Gastrocnemius medialis (tissue), 4 donors: ENCODE measurements around the gene POM121L2. TPM values are rescaled to one million over a fixed set of nuclear protein-coding genes. Genes with fewer than 3 reads are reported as not detected.

Source experiments
- ATAC-seq, 2 donors: fragments of 150-250 bp; one replicate each; pipeline ENCODE4 v1.9.1; 2016
- DNase-seq, 2 donors: peaks; one replicate each; pipeline ENCODE4 v3.0.0-alpha.2; 2019
- H3K27ac ChIP-seq, 4 donors: fragments of 200-600 bp; sonication (generic); 1 replicate in 1 of 4; 2 replicates in 3 of 4; pipeline ENCODE4 v1.5.1; 2016 to 2018; ENCODE audit warnings: mild to moderate bottlenecking in 2 of 4, moderate library complexity in 1 of 4
- H3K27me3 ChIP-seq, 3 donors: fragments of 200-600 bp; sonication (generic) in 2 of 3; 1 replicate in 1 of 3; 2 replicates in 2 of 3; pipeline versions ENCODE4 v1.5.1 to v1.6.0; 2016 to 2019; ENCODE audit warnings: mild to moderate bottlenecking in 1 of 3, moderate library complexity in 1 of 3
- H3K36me3 ChIP-seq, 2 donors: fragments of 200-600 bp; sonication (generic) in 1 of 2; one replicate each; pipeline ENCODE4 v1.5.1; 2017 to 2018
- H3K4me1 ChIP-seq, 2 donors: fragments of 200-600 bp; sonication (generic) in 1 of 2; one replicate each; pipeline ENCODE4 v1.5.1; 2016 to 2017; ENCODE audit warnings: mild to moderate bottlenecking in 2 of 2
- H3K4me3 ChIP-seq, 4 donors: fragments of 200-600 bp; sonication (generic) in 3 of 4; 1 replicate in 1 of 4; 2 replicates in 3 of 4; pipeline ENCODE4 v1.5.1; 2016 to 2019; ENCODE audit warnings: mild to moderate bottlenecking in 2 of 4
- H3K9me3 ChIP-seq, 3 donors: fragments of 200-600 bp; sonication (generic) in 2 of 3; 1 replicate in 1 of 3; 2 replicates in 2 of 3; pipeline ENCODE4 v1.5.1; 2016 to 2019
- POLR2A ChIP-seq, 2 donors: fragments of 450-650 bp; IDR thresholded peaks; one replicate each; pipeline ENCODE4 v1.6.1; 2017; ENCODE audit warnings: antibody characterized with exemption in 2 of 2, mild to moderate bottlenecking in 2 of 2, moderate library complexity in 2 of 2
- in situ Hi-C, 4 donors: fragments of 200-750 bp; cut with MboI; loops; one replicate each; pipeline versions ENCODE4 v1.15.0 to v1.8.0; 2017; ENCODE audit warnings: low sequenced_read_pairs in 4 of 4
- intact Hi-C: fragments of 100-400 bp; cut with DNase I; formaldehyde crosslinking; loops from one replicate; pipeline ENCODE4 v1.15.1; 2023; ENCODE audit warnings: low total_unique reads
- total RNA-seq, 4 donors: library from RNA; depleted of rRNA; stranded (reverse); fragments of >200 nt; gene quantifications; one replicate each; pipeline versions ENCODE4 v1.1.0 to v1.2.3, GENCODE V29; 2016
- TF ChIP-seq, protein P1 (sequence below), 5 experiments: fragments of 450-650 bp in 3 of 5; fragments of 200-600 bp in 2 of 5; sonication (generic) in 2 of 5; IDR thresholded peaks in 4 of 5; conservative IDR thresholded peaks in 1 of 5; 1 replicate in 4 of 5; 2 replicates in 1 of 5; pipeline ENCODE4 v1.5.1; 2016 to 2019; ENCODE audit warnings: antibody characterized with exemption in 5 of 5, mild to moderate bottlenecking in 3 of 5, moderate library complexity in 3 of 5

Gene POM121L2
- total RNA-seq: not detected

DNA sequence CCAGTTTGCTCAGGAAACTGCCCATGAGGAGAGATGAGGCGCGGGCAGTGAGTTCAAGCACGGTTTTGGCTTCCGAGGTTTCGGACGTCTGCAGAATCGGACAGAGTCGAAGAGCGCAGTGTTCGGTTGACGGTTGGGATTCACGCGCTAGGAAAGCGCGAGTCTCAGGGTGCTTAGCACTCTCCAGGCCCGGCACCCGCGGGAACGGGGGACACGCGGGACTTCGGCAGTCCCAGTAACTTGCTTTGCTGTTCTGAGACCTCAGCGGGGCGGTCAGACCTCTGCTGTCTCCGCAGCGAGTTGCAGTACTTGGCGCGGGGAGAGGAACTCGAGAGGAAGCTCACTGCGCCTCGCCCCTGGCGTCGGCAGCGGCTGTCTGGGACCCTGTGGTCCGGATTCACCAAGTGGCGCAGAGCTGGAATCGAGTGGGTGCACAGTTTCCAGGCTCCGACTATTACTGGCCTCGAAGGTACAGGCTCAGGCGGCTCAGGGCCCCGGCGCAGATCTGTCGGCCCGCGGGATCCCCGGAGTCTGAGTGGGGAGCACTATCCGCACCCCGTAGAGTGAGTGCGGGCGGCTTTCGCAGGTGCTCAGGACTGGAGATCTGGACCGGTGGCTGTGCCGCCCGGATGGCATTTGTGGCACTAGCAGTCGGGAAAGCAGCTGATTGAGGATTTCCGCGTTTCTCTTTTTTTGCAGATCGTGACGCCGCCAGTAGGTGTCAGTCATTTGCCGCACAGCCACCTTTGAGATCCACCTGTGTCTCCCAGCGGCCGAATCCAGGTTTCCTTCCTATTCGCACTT lies at the start of gene POM121L2:
Gene POM121L2 (minus strand): TSS at position 128 of the 804 bp plus-strand sequence. CDS start 103 bp downstream, at position 25.
- DNase-seq: no peak
- peaks cover 46 to 49% (median 47%) of the 10 kb centered on the region in 3 donors for H3K27me3 ChIP-seq
- TF ChIP-seq, protein P1, sequence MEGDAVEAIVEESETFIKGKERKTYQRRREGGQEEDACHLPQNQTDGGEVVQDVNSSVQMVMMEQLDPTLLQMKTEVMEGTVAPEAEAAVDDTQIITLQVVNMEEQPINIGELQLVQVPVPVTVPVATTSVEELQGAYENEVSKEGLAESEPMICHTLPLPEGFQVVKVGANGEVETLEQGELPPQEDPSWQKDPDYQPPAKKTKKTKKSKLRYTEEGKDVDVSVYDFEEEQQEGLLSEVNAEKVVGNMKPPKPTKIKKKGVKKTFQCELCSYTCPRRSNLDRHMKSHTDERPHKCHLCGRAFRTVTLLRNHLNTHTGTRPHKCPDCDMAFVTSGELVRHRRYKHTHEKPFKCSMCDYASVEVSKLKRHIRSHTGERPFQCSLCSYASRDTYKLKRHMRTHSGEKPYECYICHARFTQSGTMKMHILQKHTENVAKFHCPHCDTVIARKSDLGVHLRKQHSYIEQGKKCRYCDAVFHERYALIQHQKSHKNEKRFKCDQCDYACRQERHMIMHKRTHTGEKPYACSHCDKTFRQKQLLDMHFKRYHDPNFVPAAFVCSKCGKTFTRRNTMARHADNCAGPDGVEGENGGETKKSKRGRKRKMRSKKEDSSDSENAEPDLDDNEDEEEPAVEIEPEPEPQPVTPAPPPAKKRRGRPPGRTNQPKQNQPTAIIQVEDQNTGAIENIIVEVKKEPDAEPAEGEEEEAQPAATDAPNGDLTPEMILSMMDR (IDR thresholded peaks at IDR 0.05 in 4 of 5, conservative IDR thresholded peaks at IDR 0.05 in 1 of 5): peak in 2 of 5 experiments; percentile 17 to 27
- TF ChIP-seq POLR2A (IDR thresholded peaks at IDR 0.05): no peak
- peaks cover 0 to 6% of the 10 kb centered on the region in 2 donors for H3K4me1 ChIP-seq
- peak within 1 kb of the TSS; percentile 36 to 39 (median 38) for H3K4me3 ChIP-seq
- in situ Hi-C loops (no loop called here), intact Hi-C loops (no loop called here)
- H3K36me3 ChIP-seq: no peaks in the 10 kb centered on the region
- ATAC-seq: no peak
- H3K9me3 ChIP-seq: no peaks in the 10 kb centered on the region
- H3K27ac ChIP-seq: no peak within 1 kb of the TSS

DNA sequence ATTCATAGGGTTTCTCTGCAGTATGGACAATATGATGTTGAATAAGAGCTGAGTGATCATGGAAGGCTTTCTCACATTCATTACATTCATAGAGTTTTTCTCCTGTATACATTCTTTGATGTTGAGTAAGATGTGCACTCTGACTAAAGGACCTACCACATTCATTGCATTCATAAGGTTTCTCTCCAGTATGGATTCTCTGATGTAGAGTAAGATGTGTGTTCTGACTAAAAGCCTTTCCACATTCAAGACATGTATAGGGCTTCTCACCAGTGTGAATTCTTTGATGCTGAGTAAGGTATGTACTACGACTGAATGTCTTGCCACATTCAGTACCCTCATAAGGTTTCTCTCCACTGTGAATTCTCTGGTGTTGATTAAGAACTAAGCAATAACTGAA lies 47.2 kb upstream of the POM121L2 start:
- peaks cover 0 to 50% of the 10 kb centered on the region in 2 donors for H3K36me3 ChIP-seq
- DNase-seq (no peak), ATAC-seq (no peak)
- no peak overlapping the region for H3K27ac ChIP-seq
- peaks cover 0 to 29% (median 8%) of the 10 kb centered on the region in 3 donors for H3K9me3 ChIP-seq
- no peak for TF ChIP-seq POLR2A (IDR thresholded peaks at IDR 0.05)
- TF ChIP-seq, protein P1 (IDR thresholded peaks at IDR 0.05 in 4 of 5, conservative IDR thresholded peaks at IDR 0.05 in 1 of 5): no peak
- H3K27me3 ChIP-seq: no peaks in the 10 kb centered on the region
- no peaks in the 10 kb centered on the region for H3K4me1 ChIP-seq
- in situ Hi-C loops: no loop called here
- H3K4me3 ChIP-seq: no peak overlapping the region
- intact Hi-C loops: no loop called here

DNA sequence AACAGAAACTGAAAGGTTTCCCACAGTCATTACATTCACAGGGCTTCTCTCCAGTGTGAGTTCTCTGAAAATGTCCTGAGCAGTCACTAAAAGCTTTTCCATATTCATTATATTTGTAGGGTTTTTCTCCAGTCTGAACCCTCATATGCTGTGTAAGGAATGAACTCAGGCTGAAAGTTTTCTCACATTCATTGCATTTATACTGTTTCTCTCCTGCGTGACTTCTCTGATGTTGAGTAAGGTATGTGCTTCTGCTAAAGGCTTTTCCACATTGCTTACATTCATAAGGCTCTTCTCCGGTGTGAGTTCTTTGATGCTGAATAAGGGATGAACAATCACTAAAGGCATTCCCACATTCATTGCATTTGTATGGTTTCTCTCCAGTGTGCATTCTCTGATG lies 46.7 kb upstream of the POM121L2 start:
- Histone ChIP-seq H3K27me3 (no peaks in the 10 kb centered on the region), H3K36me3 (peaks cover 0 to 50% of the 10 kb centered on the region in 2 donors), H3K4me1 (no peaks in the 10 kb centered on the region), H3K27ac (no peak overlapping the region), H3K9me3 (peaks cover 0 to 29% (median 8%) of the 10 kb centered on the region in 3 donors), H3K4me3 (no peak overlapping the region)
- no peak for ATAC-seq
- no peak for DNase-seq
- TF ChIP-seq POLR2A (IDR thresholded peaks at IDR 0.05): no peak
- TF ChIP-seq, protein P1 (IDR thresholded peaks at IDR 0.05 in 4 of 5, conservative IDR thresholded peaks at IDR 0.05 in 1 of 5): no peak
- in situ Hi-C loops (no loop called here), intact Hi-C loops (no loop called here)

DNA sequence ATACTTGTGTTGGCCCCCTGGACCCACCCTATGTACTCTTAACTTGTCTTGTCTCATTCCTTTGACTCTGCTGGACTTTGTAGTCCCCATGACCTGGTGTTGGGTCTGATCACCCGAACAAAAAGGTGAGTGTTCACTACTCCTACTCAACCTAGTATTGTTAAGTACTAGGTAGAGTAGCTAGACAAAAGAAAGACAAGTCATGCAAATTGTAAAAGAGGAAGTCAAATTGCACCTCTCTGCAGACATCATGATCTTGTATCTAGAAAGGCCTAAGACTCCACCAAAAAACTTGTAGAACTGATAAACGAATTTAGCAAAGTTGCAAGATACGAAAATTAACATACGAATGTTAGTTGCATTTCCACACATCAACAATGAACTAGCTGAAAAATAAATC lies 40.8 kb upstream of the POM121L2 start:
- H3K9me3 ChIP-seq: peaks cover 0 to 8% (median 0%) of the 10 kb centered on the region in 3 donors
- no peak for ATAC-seq
- no peak for DNase-seq
- H3K4me1 ChIP-seq: no peaks in the 10 kb centered on the region
- no peaks in the 10 kb centered on the region for H3K36me3 ChIP-seq
- H3K27ac ChIP-seq: no peak overlapping the region
- in situ Hi-C loops (no loop called here), intact Hi-C loops (no loop called here)
- TF ChIP-seq, protein P1 (IDR thresholded peaks at IDR 0.05 in 4 of 5, conservative IDR thresholded peaks at IDR 0.05 in 1 of 5): no peak
- TF ChIP-seq POLR2A (IDR thresholded peaks at IDR 0.05): no peak
- no peak overlapping the region for H3K4me3 ChIP-seq
- no peaks in the 10 kb centered on the region for H3K27me3 ChIP-seq
